ENCODE data around the gene PTCD1.

Gene PTCD1

DNA sequence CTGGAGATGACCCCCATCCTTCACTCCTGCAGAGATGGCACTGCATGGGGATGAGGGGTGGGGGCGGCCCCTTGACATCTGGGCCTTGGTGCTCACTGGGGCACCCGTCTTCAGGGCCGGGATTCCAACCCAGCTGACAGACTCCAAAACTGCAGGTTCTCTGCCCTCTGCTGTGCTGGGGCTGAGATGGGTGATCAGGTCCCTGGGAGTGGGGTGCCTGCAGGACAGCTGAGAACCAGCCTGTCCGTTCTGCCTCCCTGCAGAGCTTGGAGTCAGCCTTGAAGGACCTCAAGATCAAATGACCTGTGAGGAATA lies 44.5 kb downstream of the PTCD1 start:
- TF ChIP-seq, protein P1, sequence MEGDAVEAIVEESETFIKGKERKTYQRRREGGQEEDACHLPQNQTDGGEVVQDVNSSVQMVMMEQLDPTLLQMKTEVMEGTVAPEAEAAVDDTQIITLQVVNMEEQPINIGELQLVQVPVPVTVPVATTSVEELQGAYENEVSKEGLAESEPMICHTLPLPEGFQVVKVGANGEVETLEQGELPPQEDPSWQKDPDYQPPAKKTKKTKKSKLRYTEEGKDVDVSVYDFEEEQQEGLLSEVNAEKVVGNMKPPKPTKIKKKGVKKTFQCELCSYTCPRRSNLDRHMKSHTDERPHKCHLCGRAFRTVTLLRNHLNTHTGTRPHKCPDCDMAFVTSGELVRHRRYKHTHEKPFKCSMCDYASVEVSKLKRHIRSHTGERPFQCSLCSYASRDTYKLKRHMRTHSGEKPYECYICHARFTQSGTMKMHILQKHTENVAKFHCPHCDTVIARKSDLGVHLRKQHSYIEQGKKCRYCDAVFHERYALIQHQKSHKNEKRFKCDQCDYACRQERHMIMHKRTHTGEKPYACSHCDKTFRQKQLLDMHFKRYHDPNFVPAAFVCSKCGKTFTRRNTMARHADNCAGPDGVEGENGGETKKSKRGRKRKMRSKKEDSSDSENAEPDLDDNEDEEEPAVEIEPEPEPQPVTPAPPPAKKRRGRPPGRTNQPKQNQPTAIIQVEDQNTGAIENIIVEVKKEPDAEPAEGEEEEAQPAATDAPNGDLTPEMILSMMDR (IDR thresholded peaks at IDR 0.05; ENCODE audit: borderline replicate concordance, insufficient read depth, low read depth, low read length) = no peak
- H3K4me3 ChIP-seq (ENCODE audit: low read depth, low read length) = no peak overlapping the region

DNA sequence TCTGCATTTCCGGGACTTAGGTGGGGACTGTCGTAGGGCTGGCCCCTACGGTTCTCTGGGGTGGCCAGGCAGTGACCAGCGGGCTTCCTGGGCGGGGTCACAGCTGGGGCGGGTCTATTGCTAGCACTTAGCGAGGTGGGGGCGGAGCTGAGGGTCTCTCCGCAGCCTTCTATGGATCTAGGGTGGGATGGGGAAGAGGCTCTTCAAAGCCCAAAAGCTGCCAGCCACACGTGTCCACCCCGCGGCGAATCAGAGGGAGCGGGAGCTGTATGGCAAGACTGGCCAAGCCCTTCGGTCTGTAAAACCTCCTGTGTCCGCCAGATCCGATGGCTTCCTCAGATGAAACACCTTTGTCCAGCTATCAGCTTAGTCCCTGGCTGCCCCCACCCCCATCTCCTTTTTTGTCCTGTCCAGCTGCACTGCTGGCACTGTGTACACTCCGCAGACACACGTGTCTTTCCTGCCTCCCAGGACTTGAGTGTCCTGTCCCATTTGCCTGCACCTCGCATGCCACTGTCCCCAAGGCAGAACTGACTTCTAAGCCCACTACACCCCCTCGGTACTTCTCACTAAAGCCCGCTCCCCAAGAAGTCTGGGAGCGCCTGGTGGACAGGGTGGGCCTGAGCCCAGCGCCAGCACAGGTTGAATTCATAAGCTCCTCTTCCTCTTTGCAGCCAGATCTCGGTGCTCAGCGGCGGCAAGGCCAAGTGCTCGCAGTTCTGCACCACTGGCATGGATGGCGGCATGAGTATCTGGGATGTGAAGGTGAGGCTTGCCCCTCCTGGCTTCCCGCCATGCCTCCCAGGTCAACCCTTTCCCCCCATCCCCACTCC lies 45.0 kb downstream of the PTCD1 start:
- no peak overlapping the region for H3K4me3 ChIP-seq (ENCODE audit: low read depth, low read length)
- TF ChIP-seq, protein P1 (IDR thresholded peaks at IDR 0.05; ENCODE audit: borderline replicate concordance, insufficient read depth, low read depth, low read length) = no peak

DNA sequence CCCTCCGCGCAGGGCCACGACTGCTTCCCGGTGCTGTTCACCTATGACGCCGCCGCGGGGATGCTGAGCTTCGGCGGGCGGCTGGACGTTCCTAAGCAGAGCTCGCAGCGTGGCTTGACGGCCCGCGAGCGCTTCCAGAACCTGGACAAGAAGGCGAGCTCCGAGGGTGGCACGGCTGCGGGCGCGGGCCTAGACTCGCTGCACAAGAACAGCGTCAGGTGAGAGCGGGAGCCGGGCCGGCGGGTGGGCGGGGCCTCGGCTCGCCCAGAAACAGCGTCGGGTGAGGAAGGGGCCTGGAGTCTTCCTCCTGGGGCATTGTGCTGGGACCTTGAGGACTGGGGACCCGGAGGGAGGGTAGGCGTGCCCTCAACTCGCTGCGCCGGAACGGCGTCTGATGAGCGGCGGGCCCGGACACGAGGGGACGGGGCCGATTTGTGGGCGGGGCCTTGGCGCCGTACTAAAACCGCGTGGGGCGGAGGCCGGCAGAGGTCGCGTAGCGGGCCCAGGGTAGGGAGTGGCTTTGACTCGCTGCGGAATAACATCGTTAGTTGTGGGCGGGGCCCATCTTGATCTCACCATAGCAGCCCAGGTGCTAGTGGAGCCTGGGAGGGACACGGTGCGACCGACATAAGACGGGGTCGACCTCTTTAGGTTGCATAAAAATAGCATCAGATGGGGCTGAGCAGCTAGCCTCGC lies 45.8 kb downstream of the PTCD1 start:
- TF ChIP-seq, protein P1 (IDR thresholded peaks at IDR 0.05; ENCODE audit: borderline replicate concordance, insufficient read depth, low read depth, low read length) = no peak
- no peak overlapping the region for H3K4me3 ChIP-seq (ENCODE audit: low read depth, low read length)

DNA sequence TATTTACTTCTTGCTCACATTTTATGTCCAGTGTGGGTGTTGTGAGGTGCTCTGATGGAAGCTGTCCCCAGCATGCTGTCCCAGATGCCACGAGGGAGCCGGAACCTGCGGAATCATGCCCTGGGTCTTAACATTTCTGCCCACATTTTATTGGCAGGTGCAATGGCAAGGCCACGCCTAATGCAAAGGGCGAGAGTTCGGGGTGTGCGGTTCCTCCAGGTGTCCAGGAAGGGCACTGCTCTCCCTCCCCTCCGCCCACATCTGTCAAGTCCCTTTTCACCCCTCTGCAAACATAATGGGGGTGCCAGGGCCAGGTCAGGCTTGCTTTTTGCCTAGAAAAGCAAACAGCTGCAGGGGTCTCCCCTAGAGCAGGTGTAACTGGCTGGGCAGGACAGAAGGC lies 46.6 kb downstream of the PTCD1 start:
- no peak overlapping the region for H3K4me3 ChIP-seq (ENCODE audit: low read depth, low read length)

DNA sequence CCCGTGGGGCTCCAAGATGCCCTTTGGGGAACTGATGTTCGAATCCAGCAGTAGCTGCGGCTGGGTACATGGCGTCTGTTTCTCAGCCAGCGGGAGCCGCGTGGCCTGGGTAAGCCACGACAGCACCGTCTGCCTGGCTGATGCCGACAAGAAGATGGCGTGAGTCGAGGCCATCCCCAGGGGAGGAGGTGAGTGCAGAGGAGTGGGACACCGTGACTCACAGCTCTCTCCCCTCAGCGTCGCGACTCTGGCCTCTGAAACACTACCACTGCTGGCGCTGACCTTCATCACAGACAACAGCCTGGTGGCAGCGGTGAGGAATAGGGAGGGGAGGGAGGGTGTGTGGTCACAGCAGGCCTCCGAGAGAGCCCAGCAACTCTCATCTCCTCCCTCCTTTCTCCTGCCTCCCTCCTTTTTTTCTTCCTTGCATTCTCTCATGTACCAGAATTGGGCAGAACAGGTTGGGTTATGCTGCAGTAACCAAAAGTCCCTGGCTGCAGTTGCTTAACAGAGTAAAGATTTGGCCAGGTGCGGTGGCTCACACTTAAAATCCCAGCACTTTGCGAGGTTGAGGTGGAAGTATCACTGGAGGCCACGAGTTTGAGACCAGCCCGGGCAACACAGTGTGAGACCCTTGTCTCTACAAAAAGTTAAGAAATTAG lies 47.5 kb downstream of the PTCD1 start:
- TF ChIP-seq, protein P1 (IDR thresholded peaks at IDR 0.05; ENCODE audit: borderline replicate concordance, insufficient read depth, low read depth, low read length) = no peak
- no peak overlapping the region for H3K4me3 ChIP-seq (ENCODE audit: low read depth, low read length)

More for the DNA sequence above, 46.6 kb downstream of the PTCD1 start:
- TF ChIP-seq, protein P1 (IDR thresholded peaks at IDR 0.05; ENCODE audit: borderline replicate concordance, insufficient read depth, low read depth, low read length) = no peak

DNA sequence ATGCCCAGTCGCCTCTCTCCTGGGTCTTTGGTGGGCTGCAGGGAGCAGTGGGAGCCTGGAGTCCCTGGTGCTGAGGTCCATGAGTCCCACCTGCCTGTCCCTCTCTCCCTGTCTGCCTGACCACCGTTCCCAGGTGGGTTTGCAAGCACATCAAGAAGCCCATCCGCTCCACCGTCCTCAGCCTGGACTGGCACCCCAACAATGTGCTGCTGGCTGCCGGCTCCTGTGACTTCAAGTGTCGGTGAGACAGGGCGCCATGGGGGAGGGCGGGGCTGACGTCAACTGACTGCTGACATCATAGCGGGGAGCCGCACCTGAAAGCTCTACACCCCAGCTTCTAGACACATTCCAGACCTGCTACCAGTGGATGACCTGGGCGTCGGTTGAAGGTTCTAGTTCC lies 48.8 kb downstream of the PTCD1 start:
- H3K4me3 ChIP-seq (ENCODE audit: low read depth, low read length) = no peak overlapping the region
- TF ChIP-seq, protein P1 (IDR thresholded peaks at IDR 0.05; ENCODE audit: borderline replicate concordance, insufficient read depth, low read depth, low read length) = no peak
